HL-60/S4 treated with phorbol 12-myristate 13-acetate at 8.2 ng/mL for 4 days and 3 days (cell line): ENCODE data around the gene DSCAM.
"Not testable (repeated sequence)": the region's sequence is repeated elsewhere in the genome, so short reads cannot be mapped to it uniquely, and the experiment has no call there.

Source experiments
- in situ Hi-C: fragments of 300-500 bp; cut with MboI; formaldehyde crosslinking; loops from 2 replicates; pipeline ENCODE4 v1.15.0; 2022; ENCODE audit warnings: low sequenced_read_pairs

DSCAM gene, protein sequence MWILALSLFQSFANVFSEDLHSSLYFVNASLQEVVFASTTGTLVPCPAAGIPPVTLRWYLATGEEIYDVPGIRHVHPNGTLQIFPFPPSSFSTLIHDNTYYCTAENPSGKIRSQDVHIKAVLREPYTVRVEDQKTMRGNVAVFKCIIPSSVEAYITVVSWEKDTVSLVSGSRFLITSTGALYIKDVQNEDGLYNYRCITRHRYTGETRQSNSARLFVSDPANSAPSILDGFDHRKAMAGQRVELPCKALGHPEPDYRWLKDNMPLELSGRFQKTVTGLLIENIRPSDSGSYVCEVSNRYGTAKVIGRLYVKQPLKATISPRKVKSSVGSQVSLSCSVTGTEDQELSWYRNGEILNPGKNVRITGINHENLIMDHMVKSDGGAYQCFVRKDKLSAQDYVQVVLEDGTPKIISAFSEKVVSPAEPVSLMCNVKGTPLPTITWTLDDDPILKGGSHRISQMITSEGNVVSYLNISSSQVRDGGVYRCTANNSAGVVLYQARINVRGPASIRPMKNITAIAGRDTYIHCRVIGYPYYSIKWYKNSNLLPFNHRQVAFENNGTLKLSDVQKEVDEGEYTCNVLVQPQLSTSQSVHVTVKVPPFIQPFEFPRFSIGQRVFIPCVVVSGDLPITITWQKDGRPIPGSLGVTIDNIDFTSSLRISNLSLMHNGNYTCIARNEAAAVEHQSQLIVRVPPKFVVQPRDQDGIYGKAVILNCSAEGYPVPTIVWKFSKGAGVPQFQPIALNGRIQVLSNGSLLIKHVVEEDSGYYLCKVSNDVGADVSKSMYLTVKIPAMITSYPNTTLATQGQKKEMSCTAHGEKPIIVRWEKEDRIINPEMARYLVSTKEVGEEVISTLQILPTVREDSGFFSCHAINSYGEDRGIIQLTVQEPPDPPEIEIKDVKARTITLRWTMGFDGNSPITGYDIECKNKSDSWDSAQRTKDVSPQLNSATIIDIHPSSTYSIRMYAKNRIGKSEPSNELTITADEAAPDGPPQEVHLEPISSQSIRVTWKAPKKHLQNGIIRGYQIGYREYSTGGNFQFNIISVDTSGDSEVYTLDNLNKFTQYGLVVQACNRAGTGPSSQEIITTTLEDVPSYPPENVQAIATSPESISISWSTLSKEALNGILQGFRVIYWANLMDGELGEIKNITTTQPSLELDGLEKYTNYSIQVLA (N-terminal part only)

DNA sequence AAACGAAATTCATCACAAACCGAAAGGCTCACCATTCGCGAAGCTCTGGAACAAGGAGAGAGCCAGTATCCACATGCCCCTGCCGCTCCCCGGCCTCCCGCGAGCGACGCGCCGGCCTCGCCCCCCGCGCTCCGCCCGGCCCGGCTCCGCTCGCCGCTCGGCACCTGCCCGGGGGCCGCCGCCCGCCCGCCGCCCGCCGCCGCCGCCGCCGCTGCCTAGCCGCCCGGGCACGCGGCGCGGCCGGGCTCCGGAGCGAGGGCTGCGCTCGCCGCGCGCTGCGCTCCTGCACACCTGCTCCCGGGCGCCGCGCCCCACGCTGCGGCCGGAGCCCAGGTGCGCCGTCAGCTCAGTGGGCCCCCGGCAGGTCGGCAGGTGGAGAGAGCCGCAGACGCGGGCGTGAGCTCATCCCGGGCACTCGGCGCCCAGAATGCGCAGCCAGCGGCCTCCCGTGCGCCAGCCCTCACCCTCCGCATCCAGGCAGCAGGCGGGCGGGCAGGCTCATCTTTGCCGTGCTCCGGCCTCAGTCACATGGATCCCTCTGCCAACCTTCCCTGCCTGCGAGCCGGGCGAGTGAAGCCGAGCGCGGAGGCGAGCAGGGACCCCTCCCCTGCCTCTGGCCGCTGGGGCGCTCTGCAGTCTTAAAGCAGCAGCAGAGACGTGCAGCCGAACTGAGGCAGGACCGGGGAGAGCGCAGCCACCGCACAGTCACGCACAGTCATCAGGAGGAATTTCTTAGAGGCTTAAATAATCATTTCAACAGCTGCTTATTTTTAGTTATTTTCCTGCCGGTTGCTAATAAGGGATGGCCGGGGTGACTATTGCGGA lies at the start of gene DSCAM:
Gene DSCAM, minus strand, starts transcription at position 572 of the 825 bp plus-strand sequence. Its CDS starts 497 bp downstream, at position 75.
- in situ Hi-C loops, result no loop called here

DNA sequence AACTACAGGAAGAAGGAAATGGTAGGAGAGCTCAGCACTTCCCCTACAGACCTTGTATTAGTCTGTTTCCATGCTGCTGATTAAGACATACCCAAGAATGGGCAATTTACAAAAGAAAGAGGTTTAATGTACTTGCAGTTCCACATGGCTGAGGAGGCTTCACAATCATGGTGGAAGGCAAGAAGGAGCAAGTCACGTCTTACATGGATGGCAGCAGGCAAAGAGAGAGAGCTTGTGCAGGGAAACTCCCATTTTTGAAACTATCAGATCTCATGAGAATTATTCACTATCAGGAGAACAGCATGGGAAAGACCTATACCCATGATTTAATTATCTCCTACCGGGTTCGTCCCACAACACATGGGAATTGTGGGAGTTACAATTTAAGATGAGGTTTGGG lies 48.7 kb upstream of the DSCAM start:
- in situ Hi-C loops, result not testable (repeated sequence)

DNA sequence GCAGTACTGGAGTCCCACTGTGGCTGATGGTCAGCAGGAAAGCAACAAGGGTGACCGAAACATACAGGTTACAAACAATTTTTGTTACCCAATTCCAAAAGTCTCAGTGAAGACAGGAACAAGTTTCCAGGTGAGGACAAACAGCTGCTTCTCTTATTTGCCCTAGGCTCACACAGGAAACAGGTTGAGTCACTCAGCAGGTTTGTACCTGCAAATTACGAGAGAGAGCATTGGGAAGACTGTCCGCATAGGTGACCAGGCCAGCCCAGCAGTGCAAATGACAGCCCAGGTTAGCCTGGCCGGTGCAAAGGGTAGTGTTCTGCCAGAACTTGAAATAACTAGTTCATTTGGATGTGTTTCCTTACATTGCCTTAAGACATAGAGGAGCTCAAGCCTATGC lies 40.0 kb upstream of the DSCAM start:
- in situ Hi-C loops, result no loop called here

DNA sequence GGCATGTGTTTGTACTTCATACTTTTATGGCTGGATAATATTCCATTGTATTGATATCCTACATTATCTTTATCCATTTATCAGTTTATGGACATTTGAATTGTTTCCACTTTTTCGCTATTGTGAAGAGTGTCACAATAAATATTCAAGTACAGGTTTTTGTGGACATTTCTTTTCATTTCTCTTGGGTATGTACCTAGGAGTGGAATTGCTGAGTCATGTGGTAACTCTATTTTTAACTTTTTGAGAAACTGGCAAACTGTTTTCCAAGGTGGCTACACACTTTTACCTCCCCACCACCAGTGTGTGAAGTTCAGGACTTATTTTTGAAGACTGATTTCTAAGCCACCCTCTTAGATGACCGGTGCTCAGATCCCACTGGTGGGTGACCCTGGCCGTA lies 39.0 kb upstream of the DSCAM start:
- in situ Hi-C loops, result no loop called here

DNA sequence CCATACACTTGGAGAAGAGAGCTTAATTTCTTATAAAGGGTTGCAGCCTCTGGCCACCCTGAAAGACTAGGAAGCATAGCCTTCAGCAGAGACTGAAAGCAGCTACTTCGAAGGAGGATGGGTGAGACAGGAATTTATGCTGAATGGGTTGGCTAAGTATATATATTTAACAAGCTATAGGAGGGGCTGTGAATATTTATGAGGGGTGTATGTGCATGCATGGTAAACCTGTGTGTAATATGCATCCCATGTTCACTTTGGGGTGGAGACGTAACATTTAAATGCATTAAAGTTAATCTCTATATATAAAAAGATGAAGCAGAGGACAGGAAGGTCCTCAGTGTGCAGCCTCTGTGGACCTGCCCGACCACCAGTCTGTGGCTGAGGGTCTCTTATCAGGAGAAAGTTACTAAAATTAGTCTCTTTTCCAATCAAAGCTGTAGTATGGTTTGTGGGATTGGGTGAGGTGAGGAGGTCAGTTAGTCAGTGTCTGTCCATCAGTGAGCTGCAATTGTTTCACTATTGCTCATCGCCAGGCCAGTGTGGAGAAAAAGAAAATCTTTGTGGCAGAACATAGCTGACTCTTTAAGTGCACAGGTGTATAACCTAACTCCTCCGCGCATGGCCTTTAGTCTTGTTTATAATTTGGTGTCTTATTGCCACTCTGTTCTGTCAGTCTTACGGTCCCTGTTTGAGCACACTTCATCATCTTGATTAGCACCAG lies 35.4 kb upstream of the DSCAM start:
- in situ Hi-C loops, result no loop called here

DNA sequence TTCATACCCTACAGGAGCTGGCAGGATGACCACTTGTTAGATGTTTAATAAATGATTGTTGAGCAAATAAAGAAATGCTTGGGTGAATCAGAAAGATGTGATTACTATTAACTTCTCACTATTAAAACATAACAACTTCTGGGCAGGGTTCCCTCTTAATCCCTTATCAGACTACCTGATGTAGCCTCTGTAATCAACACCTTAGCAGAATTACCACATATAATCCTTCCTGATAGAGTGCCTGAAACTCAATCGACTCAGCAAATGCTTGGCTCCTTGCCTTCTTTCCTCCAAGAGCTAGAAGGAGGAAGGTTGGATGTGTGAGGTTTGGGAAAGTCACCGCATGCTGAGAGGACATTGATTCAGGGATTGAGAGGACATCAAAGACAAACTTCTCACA lies 34.8 kb upstream of the DSCAM start:
- in situ Hi-C loops, result no loop called here

DNA sequence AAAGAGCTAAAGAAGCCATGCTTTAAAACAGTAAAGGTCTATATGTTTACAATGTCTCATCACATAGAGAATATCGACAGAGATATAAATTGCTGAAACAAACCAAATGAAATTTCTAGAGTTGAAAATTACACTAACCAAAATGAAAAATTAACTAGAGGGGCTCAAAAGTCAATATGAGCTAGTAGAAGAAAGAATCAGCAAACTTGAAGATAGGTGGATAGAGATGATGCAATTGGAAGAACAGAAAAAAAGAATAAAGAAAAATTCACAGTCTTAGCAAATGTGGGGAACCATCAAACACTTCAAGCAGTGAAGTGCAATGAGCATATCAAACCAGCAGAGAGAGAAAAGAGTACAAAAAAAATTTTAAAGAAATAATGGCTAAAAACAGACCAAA lies 24.1 kb upstream of the DSCAM start:
- in situ Hi-C loops, result no loop called here

DNA sequence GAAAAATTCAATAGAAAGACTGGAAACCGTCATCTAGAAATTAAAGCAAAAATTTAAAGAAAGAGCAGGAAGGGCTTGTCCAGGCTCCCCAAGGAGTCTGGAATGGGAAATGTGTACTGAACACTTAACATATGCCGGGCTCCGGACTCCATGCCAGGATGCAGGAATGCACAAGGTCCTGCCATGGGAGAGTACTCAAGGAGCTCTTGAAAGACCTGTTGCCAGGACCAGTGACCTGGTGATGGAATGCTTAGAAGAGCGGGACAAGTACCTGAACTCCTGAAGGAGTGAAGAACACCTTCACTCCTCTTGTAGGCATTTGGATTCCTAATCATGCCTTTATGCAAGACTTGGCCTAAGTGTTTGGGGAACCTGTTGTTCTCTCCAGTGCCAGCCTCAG lies 16.9 kb upstream of the DSCAM start:
- in situ Hi-C loops, result no loop called here

DNA sequence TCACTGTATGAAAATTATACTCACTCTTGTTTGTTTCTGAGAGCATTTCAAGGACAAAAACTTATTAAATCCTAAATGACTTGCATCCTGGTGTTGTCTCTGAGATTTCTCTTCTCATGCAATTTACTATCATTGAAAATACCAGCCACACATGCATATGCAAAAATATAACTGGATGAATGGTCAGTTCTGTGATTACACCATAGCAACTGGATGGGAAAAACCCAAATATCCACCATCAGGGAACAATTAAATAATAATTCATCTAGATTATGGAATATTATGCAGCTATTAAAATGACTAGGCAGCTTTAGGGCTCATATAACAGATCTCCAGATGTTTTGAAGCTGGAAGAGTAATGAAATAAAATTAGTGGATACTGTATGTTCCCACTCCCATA lies 11.6 kb upstream of the DSCAM start:
- in situ Hi-C loops, result no loop called here

DNA sequence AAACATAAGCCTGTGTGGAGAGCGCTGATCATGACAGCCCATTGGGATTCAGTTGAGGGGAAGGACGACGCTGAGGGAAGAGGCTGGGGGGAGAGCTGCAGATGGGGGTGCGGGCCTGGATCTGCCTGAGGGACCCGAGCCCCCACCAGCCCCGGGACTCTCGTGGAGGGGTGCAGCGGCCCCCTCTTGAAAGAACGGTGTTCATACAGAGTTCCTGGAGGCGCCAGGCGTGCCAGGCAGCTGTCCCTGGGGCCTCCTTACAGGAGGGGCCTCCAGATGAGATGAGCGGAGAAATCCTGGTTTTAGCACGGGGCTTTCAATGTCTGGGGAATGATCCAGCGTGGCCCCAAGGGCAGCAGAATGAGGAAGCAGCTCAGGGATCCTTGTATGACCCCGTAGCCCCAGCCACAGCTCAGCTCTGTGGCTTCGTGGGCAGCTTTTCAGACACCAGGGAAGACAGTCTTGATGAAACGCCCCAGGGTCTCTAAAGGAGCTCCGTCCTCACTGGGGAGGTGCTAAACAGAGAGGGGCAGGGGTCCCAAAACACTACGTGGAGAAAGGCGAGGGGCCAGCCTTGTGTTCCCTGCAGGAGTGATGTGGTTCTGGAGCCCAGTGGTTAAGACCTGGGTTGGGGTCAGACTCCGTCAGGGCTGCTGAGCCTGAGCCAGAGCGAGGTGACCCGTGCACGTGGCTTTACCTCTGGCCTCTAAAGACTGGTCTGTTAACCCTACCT lies 7.2 kb upstream of the DSCAM start:
- in situ Hi-C loops, result no loop called here

DNA sequence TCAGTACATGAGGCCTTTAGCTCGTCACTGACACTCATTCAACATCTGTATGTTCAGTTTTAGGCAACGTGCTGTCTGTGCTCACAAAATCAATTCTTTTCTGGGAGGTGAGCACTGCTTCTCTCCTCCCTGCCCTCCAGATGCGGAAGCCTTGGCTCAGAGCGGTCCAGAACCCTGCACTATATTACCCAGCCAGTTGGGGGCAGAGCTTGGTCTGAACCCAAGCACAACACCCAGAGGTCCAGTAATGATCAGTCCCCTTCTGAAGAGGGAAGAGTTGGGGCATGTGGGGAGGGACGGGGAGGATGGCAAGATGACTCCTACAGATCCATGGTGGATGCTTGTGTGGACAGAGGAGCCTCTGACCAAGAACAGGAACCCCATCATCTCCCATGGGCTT lies 5.6 kb upstream of the DSCAM start:
- in situ Hi-C loops, result no loop called here

DNA sequence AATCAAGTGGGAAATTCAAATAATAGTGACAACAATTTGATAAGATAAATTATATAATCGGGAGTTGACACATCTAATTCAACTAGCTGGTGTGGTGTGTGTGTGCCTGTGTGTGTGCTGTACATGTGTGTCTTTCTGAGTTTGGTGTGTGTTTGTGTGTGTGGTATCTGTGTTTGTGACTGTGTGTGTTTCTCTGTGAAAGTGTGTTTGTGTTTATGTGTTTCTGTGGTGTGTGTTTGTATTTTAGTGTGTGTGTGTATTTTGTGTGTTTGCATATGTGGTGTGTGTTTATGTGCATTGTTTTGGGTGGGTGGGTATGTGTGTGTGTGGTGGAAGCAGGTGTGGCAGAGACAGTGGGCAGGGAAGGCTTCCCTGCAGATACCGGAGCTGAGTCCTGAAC lies 4.8 kb upstream of the DSCAM start:
- in situ Hi-C loops, result no loop called here

DNA sequence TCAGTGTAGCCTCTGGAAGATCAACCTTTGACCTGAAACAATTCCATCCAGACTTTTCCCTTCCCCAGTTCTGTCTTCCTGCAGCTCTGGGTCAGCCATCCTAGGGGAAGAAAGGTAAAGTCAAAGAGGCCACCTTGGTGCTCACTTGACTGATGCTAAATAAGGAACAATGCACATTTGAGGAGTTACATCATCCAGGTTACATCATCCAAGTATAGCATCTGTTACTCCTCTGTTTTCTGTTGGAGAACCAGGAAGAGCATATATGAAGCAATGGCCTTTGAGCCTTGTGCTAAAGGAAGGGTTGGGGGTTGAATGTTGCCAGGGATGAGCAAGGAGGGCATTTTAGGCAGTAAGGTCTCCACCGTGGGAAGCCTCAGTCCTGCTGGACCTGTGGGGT lies 3.1 kb upstream of the DSCAM start:
- in situ Hi-C loops, result no loop called here

DNA sequence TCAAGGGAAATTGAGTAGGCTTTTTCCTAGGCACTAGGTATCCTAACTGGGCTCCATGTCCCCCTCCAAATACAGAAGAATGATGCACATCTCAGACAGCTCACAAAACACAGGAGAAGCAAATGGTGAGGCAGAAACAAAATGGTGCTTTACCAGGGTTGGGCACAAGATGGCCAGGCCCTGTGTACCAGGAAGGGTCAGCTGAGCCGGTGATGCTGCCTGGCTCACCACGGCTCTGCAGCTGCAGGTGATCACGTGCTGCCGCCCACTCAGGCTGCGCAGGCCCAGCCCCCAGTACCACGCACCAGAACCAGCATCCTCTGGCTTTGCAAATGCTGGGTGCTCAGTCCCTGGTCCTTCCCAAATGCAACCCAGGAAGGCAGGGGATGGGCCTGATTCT lies 993 bp upstream of the DSCAM start:
- in situ Hi-C loops, result no loop called here

DNA sequence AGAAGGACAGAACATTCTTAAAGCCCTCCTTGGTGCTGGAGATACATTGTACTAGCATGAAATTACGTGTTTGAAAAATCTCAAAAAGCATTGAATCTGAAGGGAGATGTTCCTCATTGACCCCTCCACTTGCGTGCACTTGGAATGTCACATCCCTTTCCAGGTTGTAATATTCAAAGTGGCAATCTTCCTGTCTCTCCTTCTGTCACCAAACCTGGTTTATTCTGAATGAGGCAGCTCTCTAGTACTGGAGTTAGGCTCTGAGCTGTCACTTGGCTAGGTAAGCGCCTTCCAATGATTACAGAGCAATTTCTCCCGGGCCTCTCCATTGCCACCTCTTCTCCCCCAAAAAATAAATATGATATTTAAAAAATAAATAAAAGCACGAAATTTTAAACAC lies 855 bp downstream of the DSCAM start:
- in situ Hi-C loops, result no loop called here

DNA sequence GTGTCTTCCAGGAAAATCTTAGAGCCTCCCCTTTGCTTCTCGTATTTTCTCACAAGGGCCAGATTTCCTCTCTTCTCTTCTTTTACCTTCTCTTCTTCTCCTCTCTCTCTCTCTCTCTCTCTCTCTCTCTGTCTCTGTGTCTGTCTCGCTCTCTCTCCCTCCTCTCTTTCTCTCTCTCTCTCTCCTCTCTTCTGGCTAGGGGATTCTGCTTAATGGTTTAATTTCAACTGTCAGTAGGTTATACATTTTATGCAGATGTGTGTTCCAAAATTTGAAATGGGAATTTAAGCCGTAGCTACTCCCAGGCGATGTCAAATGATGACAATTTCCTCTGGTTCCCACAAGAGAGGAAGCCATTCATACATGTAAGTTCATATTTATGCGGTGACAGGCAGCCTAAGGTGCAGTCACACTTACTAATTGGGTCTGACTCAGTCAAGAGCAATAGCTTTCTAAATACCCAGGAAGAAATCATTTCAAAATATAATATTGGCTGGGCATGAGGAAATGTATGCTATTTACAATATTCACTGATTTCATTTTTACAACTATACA lies 1.4 kb downstream of the DSCAM start:
- in situ Hi-C loops, result no loop called here

DNA sequence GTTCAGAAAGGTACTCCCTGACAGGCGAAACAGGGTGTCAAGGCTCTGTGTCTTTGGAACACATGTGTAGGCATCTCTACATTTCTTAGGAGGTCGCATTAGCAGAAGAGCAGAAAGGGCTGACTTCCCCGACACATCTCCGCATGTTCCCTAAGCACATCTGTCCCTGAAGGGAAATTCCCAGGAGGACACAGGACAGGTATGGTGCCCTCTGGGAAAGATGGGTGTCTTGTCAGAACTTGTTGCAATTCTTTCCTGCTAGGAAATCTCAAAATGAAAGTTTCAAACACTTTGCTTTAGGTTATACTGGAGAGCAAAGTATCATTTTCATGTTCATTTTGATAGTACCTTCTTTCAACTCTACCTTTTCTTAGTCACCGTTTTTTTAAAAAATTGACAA lies 2.0 kb downstream of the DSCAM start:
- in situ Hi-C loops, result no loop called here

DNA sequence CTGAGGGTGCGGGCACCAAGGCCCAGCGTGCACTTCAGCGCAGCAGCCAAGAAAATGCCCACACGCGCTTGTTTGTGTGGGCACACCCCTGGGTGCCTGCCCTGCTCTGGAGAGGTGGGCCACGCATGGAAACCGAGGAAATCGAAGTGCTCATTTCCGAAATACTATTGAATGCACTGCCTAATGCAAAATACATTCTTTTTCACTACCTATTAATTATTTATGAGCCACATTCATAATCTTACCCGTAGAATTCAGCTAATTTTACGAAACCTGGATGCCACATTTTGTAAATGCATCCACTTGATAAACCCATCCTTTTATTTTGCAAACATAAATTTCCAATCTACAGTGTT lies 4.8 kb downstream of the DSCAM start:
- in situ Hi-C loops, result no loop called here

DNA sequence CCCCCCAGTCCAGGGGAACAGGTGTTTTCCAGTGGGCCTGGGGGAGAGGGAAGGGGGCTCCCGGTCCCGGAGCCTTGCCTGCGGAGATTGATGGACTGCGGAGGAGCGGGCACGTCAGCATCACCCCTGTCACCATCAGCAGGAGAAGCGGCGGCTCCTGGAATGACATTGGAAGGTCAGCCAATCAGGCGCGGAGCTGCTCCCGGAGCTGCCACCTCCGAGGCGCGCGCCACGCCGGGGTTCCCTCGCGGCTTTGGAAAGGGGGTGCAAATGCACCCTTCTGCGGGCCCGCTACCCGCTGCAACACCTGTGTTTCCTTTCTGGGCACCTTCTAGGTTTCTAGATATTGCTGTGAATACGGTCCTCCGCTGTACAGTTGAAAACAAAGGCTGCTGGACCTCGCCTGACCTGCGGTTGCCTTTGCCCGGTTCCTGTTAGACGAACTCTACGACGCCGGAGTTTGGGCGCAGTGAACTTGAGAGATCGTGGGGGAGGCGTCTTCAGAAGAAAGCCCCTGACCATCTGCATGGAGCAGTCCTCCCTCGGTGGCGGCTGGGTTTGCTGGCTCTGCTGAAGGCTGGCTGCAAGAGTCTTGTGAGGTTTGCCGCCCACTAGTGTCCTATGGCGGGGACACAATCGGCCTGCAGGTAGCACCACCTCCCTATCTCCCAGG lies 5.3 kb downstream of the DSCAM start:
- in situ Hi-C loops, result no loop called here
